Ovary (tissue), 9 donors: ENCODE results near the gene NACA2. TPM values are rescaled to one million over a fixed set of nuclear protein-coding genes. Genes with fewer than 3 reads are reported as not detected.

Experiments
- DNase-seq, 5 donors: peaks; one replicate each; pipeline ENCODE4 v3.0.0-alpha.2; 2019 to 2020
- H3K27ac ChIP-seq, 2 donors: fragments of 200-600 bp; one replicate each; pipeline versions ENCODE4 v1.5.1 to v1.8.0; 2019 to 2022
- H3K27me3 ChIP-seq: fragments of 200-600 bp; one replicate; pipeline ENCODE4 v1.8.0; 2022
- H3K36me3 ChIP-seq: fragments of 200-600 bp; sonication (generic); one replicate; pipeline ENCODE4 v1.5.1; 2019
- H3K4me1 ChIP-seq: one replicate; pipeline ENCODE4 v1.8.1; 2013; ENCODE audit warnings: mild to moderate bottlenecking, moderate library complexity; ENCODE audit not compliant: insufficient read depth
- H3K4me3 ChIP-seq: fragments of 200-600 bp; sonication (generic); one replicate; pipeline ENCODE4 v1.5.1; 2017
- H3K9me3 ChIP-seq, 2 donors: fragments of 200-600 bp in 1 of 2; sonication (generic) in 1 of 2; one replicate each; pipeline versions ENCODE4 v1.5.1 to v1.8.1; 2013 to 2019; ENCODE audit warnings: mild to moderate bottlenecking in 1 of 2, moderate library complexity in 1 of 2
- EP300 ChIP-seq: sonication (generic); formaldehyde crosslinking; IDR thresholded peaks from one replicate; pipeline ENCODE4 v1.6.1; 2017; ENCODE audit warnings: antibody characterized with exemption
- POLR2A ChIP-seq: fragments of 450-650 bp; IDR thresholded peaks from one replicate; pipeline ENCODE4 v1.6.1; 2017; ENCODE audit warnings: antibody characterized with exemption, mild to moderate bottlenecking, moderate library complexity
- WGBS, 3 donors: extraction: QIAGEN DNeasy Blood & Tissue Kit in 1 of 3; methylation state at CpG; one replicate each; pipeline versions ENCODE4 v1.1.5 to v1.1.7; 2013 to 2017; 5-methylcytosine and 5-hydroxymethylcytosine counted together
- intact Hi-C, 4 donors: fragments of 100-400 bp; cut with DNase I; formaldehyde crosslinking; loops; one replicate each; pipeline versions ENCODE4 v1.11.0 to v1.15.1; 2022 to 2023
- polyA plus RNA-seq, 2 donors: library from polyadenylated mRNA; stranded (reverse); fragments of 200-250 nt in 1 of 2; fragments of 350-450 nt in 1 of 2; fragmentation: Illumina TruSeq in 1 of 2; extraction: RNeasy Lipid Tissue Mini Kit (QIAGEN cat#74804) in 1 of 2; gene quantifications; one replicate each; pipeline ENCODE4 v1.2.3, GENCODE V29; 2013 to 2014
- total RNA-seq, 7 donors: library from RNA; depleted of rRNA in 2 of 7; stranded (reverse); fragments of >200 nt in 2 of 7; fragmentation: NEBNext Ultra II Directional in 3 of 7; extraction: Animal tissue kit (Norgen Biotek cat#: 25700) in 3 of 7; gene quantifications; one replicate each; pipeline versions ENCODE4 v1.1.0 to v1.2.4, GENCODE V29; 2016 to 2023
- TF ChIP-seq, protein P1 (sequence below), 3 donors: fragments of 450-650 bp in 2 of 3; fragments of 200-600 bp in 1 of 3; IDR thresholded peaks; one replicate each; pipeline versions ENCODE4 v1.5.1 to v1.8.0; 2016 to 2022; ENCODE audit warnings: antibody characterized with exemption in 3 of 3, mild to moderate bottlenecking in 1 of 3
- donor health status: DM: no; HTN: no; CAD: no; lungs with moderate emphysema.
- donor health status: DM: no; HTN: no; CAD: no.
- donor health status: Bipolar disorder and iron deficiency.
- donor health status: DM: yes; HTN: yes; CAD: no.
- donor health status: DM: no; HTN: no; CAD: no.
- donor health status: DM: yes; HTN: yes; CAD: no.

The NACA2 gene
- total and polyA plus RNA-seq, 9 donors, result not detected

DNA sequence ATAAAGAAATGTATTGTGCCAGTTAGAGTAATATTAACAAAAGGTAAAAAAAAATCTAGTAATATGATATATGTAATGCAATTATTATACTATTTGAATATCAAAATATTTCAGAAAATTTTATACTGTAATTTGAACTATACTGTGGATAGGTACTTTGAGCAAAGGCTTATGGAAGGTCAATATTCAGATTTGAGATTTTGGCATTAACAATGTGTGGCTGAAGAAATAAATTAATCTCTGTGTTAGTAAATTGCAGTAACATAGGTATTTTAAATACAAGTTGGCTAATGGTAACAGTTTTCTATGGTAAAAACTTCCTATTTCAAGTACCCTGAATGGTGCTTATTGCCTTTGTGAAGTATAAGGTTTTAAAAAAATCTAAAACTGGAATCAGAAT is 23.2 kb upstream of the NACA2 start:
- TF ChIP-seq, protein P1, sequence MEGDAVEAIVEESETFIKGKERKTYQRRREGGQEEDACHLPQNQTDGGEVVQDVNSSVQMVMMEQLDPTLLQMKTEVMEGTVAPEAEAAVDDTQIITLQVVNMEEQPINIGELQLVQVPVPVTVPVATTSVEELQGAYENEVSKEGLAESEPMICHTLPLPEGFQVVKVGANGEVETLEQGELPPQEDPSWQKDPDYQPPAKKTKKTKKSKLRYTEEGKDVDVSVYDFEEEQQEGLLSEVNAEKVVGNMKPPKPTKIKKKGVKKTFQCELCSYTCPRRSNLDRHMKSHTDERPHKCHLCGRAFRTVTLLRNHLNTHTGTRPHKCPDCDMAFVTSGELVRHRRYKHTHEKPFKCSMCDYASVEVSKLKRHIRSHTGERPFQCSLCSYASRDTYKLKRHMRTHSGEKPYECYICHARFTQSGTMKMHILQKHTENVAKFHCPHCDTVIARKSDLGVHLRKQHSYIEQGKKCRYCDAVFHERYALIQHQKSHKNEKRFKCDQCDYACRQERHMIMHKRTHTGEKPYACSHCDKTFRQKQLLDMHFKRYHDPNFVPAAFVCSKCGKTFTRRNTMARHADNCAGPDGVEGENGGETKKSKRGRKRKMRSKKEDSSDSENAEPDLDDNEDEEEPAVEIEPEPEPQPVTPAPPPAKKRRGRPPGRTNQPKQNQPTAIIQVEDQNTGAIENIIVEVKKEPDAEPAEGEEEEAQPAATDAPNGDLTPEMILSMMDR (IDR thresholded peaks at IDR 0.05), result no peak
- no peak for TF ChIP-seq EP300
- no peak for TF ChIP-seq POLR2A
- no peak overlapping the region for H3K27ac ChIP-seq
- intact Hi-C loops, result no loop called here
- no peaks in the 10 kb centered on the region for H3K36me3 ChIP-seq
- H3K27me3 ChIP-seq, result no peaks in the 10 kb centered on the region
- H3K4me3 ChIP-seq, result no peak overlapping the region
- no peaks in the 10 kb centered on the region for H3K4me1 ChIP-seq
- no peaks in the 10 kb centered on the region for H3K9me3 ChIP-seq
- no peak for DNase-seq

DNA sequence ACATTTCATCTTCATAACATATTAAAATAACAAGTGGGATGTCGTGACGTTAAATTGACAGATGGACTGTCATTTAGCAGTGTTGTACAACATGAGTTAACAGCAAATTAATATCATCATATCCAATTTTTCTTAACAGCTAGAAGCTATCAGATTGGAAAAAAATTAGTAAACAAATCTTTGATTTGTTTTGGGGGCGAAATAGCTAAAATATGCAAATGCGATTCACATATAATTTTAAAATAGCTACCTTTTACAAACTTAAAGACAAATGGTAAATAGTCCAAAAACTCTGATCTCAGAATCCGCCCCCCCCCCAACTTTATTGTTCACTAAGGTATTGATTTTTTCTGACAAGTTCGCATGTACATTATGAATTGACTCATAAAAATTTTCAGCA is 20.3 kb upstream of the NACA2 start:
- no peaks in the 10 kb centered on the region for H3K4me1 ChIP-seq
- TF ChIP-seq EP300 (no peak), POLR2A (no peak)
- TF ChIP-seq, protein P1 (IDR thresholded peaks at IDR 0.05), result no peak
- intact Hi-C loops, result no loop called here
- no peak for DNase-seq
- H3K4me3 ChIP-seq, result no peak overlapping the region
- no peaks in the 10 kb centered on the region for H3K36me3 ChIP-seq
- no peaks in the 10 kb centered on the region for H3K9me3 ChIP-seq
- H3K27ac ChIP-seq, result no peak overlapping the region
- 83 to 85% (median 84%) methylated on average over 6 of the region's 6 CpGs for WGBS, 3 donors
- no peaks in the 10 kb centered on the region for H3K27me3 ChIP-seq

DNA sequence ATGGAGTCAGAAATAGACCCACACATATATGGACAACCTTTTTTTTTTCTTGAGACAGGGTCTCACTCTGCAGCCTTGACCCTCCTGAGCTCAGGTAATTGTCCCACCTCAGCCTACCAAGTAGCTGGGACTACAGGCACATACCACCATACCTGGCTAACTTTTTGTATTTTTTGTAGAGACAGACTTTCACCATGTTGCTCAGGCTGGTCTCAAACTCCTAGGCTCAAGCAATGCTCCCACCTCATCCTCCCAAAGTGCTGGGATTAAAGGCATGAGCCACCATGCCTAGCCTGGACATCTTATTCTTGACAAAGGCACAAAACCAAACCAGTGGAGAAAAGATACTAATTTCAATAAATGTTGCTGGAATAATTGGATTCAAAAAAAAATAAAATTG is 14.7 kb upstream of the NACA2 start:
- no peaks in the 10 kb centered on the region for H3K4me1 ChIP-seq
- H3K27me3 ChIP-seq, result no peaks in the 10 kb centered on the region
- no peak for TF ChIP-seq POLR2A
- TF ChIP-seq EP300, result no peak
- TF ChIP-seq, protein P1 (IDR thresholded peaks at IDR 0.05), result no peak
- no peak for DNase-seq
- H3K9me3 ChIP-seq, result no peaks in the 10 kb centered on the region
- intact Hi-C loops, result no loop called here
- H3K4me3 ChIP-seq, result no peak overlapping the region
- H3K27ac ChIP-seq, result no peak overlapping the region
- no peaks in the 10 kb centered on the region for H3K36me3 ChIP-seq

DNA sequence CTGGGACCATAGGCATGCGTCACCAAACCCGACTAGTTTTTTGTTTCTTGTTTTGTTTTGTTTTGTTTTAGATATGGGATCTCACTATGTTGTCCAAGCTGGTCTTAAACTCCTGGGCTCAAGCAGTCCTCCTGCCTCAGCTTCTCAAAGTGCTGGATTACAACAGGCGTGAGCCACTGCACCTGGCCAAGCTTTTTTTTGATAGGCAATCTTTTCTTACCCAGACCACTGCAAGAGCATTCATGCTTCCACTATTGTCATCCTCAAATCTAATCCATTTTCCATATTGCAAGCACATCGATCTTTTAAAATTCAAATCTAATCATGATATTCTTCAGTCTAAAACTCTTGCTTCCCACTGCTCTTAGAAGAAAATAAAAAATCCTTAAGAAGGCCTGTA is 10.3 kb upstream of the NACA2 start:
- no peak for TF ChIP-seq POLR2A
- TF ChIP-seq EP300, result no peak
- TF ChIP-seq, protein P1 (IDR thresholded peaks at IDR 0.05), result no peak
- DNase-seq, result no peak

DNA sequence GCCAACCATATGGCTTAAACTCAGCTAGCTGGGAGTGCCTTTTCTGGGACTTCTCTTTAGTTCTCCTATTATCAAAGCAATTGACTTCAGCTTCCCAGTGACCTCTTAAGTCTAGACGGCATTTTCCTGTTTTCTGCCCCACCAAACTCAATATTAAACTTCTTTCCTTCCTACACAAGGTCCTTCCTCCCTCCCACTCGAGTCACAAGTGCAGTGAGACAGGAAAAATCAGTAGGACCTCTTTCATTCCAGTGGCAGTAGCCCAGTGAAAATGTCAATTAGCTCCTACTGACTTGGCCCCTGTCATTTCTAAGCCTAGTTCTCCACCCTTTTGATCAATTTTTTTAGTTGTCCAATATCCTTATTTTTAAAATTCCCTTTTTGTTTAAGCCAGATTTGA is 9.6 kb upstream of the NACA2 start:
- no peak for DNase-seq
- 30 to 35% (median 32%) methylated on average over 2 of the region's 2 CpGs for WGBS, 3 donors
- no peaks in the 10 kb centered on the region for H3K27me3 ChIP-seq
- H3K4me1 ChIP-seq, result no peaks in the 10 kb centered on the region
- intact Hi-C loops, result no loop called here
- H3K36me3 ChIP-seq, result no peaks in the 10 kb centered on the region
- no peak for TF ChIP-seq EP300
- no peak for TF ChIP-seq POLR2A
- TF ChIP-seq, protein P1 (IDR thresholded peaks at IDR 0.05), result no peak
- no peaks in the 10 kb centered on the region for H3K9me3 ChIP-seq
- H3K27ac ChIP-seq, result no peak overlapping the region
- no peak overlapping the region for H3K4me3 ChIP-seq

More for the DNA sequence above, 10.3 kb upstream of the NACA2 start:
- H3K9me3 ChIP-seq, result no peaks in the 10 kb centered on the region
- no peak overlapping the region for H3K4me3 ChIP-seq
- H3K27me3 ChIP-seq, result no peaks in the 10 kb centered on the region
- H3K36me3 ChIP-seq, result no peaks in the 10 kb centered on the region
- H3K27ac ChIP-seq, result no peak overlapping the region
- 83 to 87% (median 84%) methylated on average over 4 of the region's 4 CpGs for WGBS, 3 donors
- intact Hi-C loops, result no loop called here
- H3K4me1 ChIP-seq, result no peaks in the 10 kb centered on the region
